HG03565 (cell line): ENCODE results near the gene CFAP97D2.

ENCODE experiments used
- ATAC-seq: cut with Tn5 transposase; IDR thresholded peaks from one replicate; pipeline ENCODE4 v1.9.1; 2021; ENCODE audit warnings: mild to moderate bottlenecking, moderate library complexity; ENCODE audit not compliant: unreplicated experiment

CFAP97D2 gene

GRCh38 chr13:114264886-114265611 lies 86.0 kb downstream of the CFAP97D2 start:
- no peak for ATAC-seq

- ATAC-seq = no peak
Measured at GRCh38 chr13:114266241-114266640, 87.2 kb downstream of the CFAP97D2 start.

DNA sequence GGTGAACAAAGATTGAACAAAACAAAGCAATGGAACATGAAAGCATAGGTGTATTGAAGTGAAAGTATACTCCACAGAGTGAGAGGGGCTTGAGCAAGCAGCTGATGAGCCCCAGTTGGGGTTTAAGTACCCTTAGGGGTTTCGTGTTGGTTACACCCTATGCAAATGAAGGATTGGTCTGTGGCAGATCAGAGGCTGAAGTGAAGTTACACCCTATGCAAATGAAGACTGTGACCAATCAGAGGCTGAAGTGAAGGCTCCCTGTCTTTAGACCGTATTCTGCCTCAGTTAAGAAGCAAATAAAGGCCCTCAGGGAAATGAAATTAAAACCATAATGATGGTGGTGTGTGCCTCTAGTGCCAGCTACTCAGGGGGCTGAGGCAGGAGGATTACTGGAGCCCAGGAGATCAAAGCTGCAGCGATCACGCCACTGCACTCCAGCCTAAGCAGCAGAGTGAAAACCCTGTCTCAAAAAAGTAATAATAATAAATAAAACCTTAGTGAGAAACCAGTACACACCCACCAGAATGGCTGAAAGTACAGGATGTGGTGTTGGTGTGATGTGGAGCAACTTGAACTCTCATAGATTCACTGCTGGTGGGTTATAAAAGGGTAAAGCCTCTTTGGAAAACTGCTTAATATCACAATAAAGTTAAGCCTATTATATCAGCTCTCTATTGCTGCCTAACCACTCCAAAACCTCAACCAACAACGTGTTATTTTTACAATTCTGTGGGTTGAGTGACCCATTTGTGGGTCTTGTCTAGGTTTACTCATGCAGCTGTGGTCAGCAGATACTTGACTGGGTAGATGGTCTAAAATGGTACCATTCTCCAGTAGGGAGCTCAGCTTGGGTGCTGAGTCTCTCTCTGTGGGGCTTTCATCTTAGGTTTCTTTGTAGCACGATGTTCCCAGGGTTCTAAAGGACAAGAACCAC lies 89.6 kb downstream of the CFAP97D2 start:
- no peak for ATAC-seq

GRCh38 chr13:114269281-114269770 lies 90.3 kb downstream of the CFAP97D2 start:
- no peak for ATAC-seq
